ENCODE results near the gene HEG1. TPM values are rescaled to one million over a fixed set of nuclear protein-coding genes. Genes with fewer than 3 reads are reported as not detected.

Gene HEG1
- total and polyA plus RNA-seq, 8 donors: 2.3 to 56.9 (median 21.5) TPM

GRCh38 chr3:124964387-124964786 is 91.4 kb downstream of the HEG1 start:
- Histone ChIP-seq H3K36me3 (peaks cover 0 to 15% (median 10%) of the 10 kb centered on the region in 4 donors), H3K9me3 (no peaks in the 10 kb centered on the region), H3K4me1 (peaks cover 0 to 22% (median 12%) of the 10 kb centered on the region in 4 donors), H3K27me3 (no peaks in the 10 kb centered on the region), H3K4me3 (no peak overlapping the region), H3K27ac (peak overlapping the region in 3 of 5 donors; percentile 10 to 49 (median 41))
- no peak for TF ChIP-seq POLR2AphosphoS5 (IDR thresholded peaks at IDR 0.05)
- no peak for TF ChIP-seq POLR2A (IDR thresholded peaks at IDR 0.05)
- TF ChIP-seq EP300 (IDR thresholded peaks at IDR 0.05): no peak
- TF ChIP-seq, protein P1, sequence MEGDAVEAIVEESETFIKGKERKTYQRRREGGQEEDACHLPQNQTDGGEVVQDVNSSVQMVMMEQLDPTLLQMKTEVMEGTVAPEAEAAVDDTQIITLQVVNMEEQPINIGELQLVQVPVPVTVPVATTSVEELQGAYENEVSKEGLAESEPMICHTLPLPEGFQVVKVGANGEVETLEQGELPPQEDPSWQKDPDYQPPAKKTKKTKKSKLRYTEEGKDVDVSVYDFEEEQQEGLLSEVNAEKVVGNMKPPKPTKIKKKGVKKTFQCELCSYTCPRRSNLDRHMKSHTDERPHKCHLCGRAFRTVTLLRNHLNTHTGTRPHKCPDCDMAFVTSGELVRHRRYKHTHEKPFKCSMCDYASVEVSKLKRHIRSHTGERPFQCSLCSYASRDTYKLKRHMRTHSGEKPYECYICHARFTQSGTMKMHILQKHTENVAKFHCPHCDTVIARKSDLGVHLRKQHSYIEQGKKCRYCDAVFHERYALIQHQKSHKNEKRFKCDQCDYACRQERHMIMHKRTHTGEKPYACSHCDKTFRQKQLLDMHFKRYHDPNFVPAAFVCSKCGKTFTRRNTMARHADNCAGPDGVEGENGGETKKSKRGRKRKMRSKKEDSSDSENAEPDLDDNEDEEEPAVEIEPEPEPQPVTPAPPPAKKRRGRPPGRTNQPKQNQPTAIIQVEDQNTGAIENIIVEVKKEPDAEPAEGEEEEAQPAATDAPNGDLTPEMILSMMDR (IDR thresholded peaks at IDR 0.05): no peak
- WGBS, 5 donors: 67 to 83% (median 72%) methylated on average over 4 of the region's 4 CpGs
- intact Hi-C loops (cut with DNase I; ENCODE audit: low total_unique reads): no loop called here
- peak in 1 of 2 donors; percentile 12 for DNase-seq

GRCh38 chr3:124963755-124964154 is 92.0 kb downstream of the HEG1 start:
- Histone ChIP-seq H3K27ac (peak overlapping the region in 4 of 5 donors; percentile 10 to 49 (median 44)), H3K27me3 (no peaks in the 10 kb centered on the region), H3K9me3 (no peaks in the 10 kb centered on the region), H3K4me1 (peaks cover 0 to 22% (median 12%) of the 10 kb centered on the region in 4 donors), H3K36me3 (peaks cover 0 to 9% (median 4%) of the 10 kb centered on the region in 4 donors), H3K4me3 (no peak overlapping the region)
- intact Hi-C loops (cut with DNase I; ENCODE audit: low total_unique reads): no loop called here
- TF ChIP-seq EP300 (IDR thresholded peaks at IDR 0.05) (no peak), POLR2A (IDR thresholded peaks at IDR 0.05) (no peak), POLR2AphosphoS5 (IDR thresholded peaks at IDR 0.05) (no peak)
- TF ChIP-seq, protein P1 (IDR thresholded peaks at IDR 0.05): no peak
- DNase-seq: peak in 1 of 2 donors; percentile 21
- WGBS, 5 donors: 18 to 45% (median 26%) methylated on average over 3 of the region's 3 CpGs

DNA sequence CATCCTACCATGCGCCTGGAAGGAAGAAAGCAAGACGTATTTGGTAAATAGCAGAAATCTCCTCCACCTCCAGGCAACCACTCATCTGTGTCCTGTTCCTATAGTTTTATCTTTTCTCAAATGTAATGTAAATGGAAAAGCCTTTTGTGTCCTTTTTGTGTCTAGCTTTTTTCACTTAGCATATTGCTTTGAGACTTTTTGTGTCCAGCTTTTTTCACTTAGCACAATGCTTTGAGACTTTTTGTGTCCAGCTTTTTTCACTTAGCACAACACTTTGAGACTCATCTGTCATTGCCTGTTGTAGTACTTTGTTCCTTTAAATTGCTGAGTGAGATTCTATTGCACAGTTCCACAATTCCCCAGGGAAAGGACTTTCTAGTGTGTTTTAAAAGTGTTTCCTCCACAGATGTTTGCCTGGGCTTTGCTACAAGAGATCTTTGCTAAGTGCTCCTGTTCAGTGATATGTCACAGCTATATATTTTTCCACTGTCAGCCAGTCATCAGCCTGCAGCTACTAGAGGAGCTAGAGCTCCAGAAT is 93.3 kb downstream of the HEG1 start:
- no peak overlapping the region for H3K4me3 ChIP-seq
- H3K27ac ChIP-seq: no peak overlapping the region
- H3K36me3 ChIP-seq: no peaks in the 10 kb centered on the region
- TF ChIP-seq POLR2A (IDR thresholded peaks at IDR 0.05) (no peak), EP300 (IDR thresholded peaks at IDR 0.05) (no peak), POLR2AphosphoS5 (IDR thresholded peaks at IDR 0.05) (no peak)
- TF ChIP-seq, protein P1 (IDR thresholded peaks at IDR 0.05): no peak
- no peaks in the 10 kb centered on the region for H3K27me3 ChIP-seq
- no peaks in the 10 kb centered on the region for H3K9me3 ChIP-seq
- intact Hi-C loops (cut with DNase I; ENCODE audit: low total_unique reads): no loop called here
- WGBS, 5 donors: 86 to 98% (median 92%) methylated on average over 2 of the region's 2 CpGs
- no peak for DNase-seq
- peaks cover 0 to 21% (median 11%) of the 10 kb centered on the region in 4 donors for H3K4me1 ChIP-seq

DNA sequence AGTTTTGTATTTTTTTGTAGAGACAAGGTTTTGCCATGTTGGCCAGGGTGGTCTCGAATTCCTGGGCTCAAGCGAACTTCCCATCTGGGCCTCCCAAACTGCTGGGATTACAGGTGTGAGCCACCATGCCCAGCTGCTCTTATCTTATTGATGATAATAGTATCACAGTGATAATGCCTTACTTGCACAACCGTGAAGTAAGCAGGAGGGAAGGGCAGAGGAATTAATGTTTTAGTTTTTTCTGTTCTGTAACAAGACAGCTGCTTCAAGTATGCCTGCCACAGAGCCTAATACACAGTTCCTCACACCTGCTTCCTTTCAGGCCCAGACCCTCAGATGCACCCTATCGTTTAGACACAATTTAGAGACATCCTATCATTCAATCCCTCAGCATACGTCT is 95.1 kb downstream of the HEG1 start:
- Histone ChIP-seq H3K9me3 (peaks cover 0 to under 1% (median 0%) of the 10 kb centered on the region in 4 donors), H3K36me3 (no peaks in the 10 kb centered on the region), H3K4me1 (peaks cover 0 to 19% (median 10%) of the 10 kb centered on the region in 4 donors), H3K27me3 (no peaks in the 10 kb centered on the region), H3K4me3 (no peak overlapping the region), H3K27ac (no peak overlapping the region)
- TF ChIP-seq POLR2A (IDR thresholded peaks at IDR 0.05) (no peak), EP300 (IDR thresholded peaks at IDR 0.05) (no peak), POLR2AphosphoS5 (IDR thresholded peaks at IDR 0.05) (no peak)
- TF ChIP-seq, protein P1 (IDR thresholded peaks at IDR 0.05): no peak
- no peak for DNase-seq
- intact Hi-C loops (cut with DNase I; ENCODE audit: low total_unique reads): no loop called here
- WGBS, 5 donors: 65 to 75% (median 70%) methylated on average over 5 of the region's 5 CpGs

Measured in stomach (tissue), 9 donors.